IMR-90 (cell line): ENCODE results near the gene MS4A4E. TPM values are rescaled to one million over a fixed set of nuclear protein-coding genes. Genes with fewer than 3 reads are reported as not detected.

Source experiments
- ATAC-seq: fragments of 200-7000 bp; cut with Tn5 transposase; 2 replicates; pipeline ENCODE4 v1.9.1; 2020; ENCODE audit warnings: low read depth, mild to moderate bottlenecking, moderate library complexity
- BruUV-seq: library from RNA; stranded (reverse); fragments of 400-500 nt; replicated peaks from 2 replicates; lab custom pipeline; 2021; lab: Mats Ljungman, UMichigan
- CTCF ChIA-PET: fragments of 300-600 bp; formaldehyde crosslinking; extraction: SDS; loops from one replicate; lab custom pipeline; 2021; ENCODE audit warnings: antibody characterized with exemption; lab: Yijun Ruan, JAX
- POLR2A ChIA-PET: fragments of 300-600 bp; sonication (Branson Sonifier 250); formaldehyde crosslinking; loops from one replicate; lab custom pipeline; 2022; ENCODE audit warnings: antibody characterized with exemption; ENCODE audit not compliant: unreplicated experiment; lab: Charles Lee
- DNase-seq: peaks from one replicate; pipeline ENCODE4 v3.0.0; 2013
- H2AFZ ChIP-seq: replicated peaks from 2 replicates; pipeline ENCODE3; 2013; ENCODE audit warnings: low read length, mild to moderate bottlenecking; ENCODE audit not compliant: poor library complexity
- H2AK5ac ChIP-seq: 2 replicates; pipeline ENCODE4 v1.6.1; 2013; ENCODE audit warnings: low read depth, low read length, inconsistent platforms
- H2AK9ac ChIP-seq: replicated peaks from 2 replicates; pipeline ENCODE3; 2013; ENCODE audit warnings: mild to moderate bottlenecking, low read depth, low read length, moderate library complexity; ENCODE audit not compliant: poor library complexity
- H2BK120ac ChIP-seq: 2 replicates; pipeline ENCODE4 v1.6.1; 2013; ENCODE audit warnings: low read depth, low read length, inconsistent platforms
- H2BK15ac ChIP-seq: 3 replicates; pipeline ENCODE4 v1.6.1; 2013; ENCODE audit warnings: low read depth, low read length, inconsistent platforms
- H2BK20ac ChIP-seq: 2 replicates; pipeline ENCODE4 v1.6.1; 2013; ENCODE audit warnings: low read depth, mild to moderate bottlenecking, inconsistent platforms, low read length, moderate library complexity
- H2BK5ac ChIP-seq: 2 replicates; pipeline ENCODE4 v1.6.1; 2013; ENCODE audit warnings: mild to moderate bottlenecking, low read depth, low read length, inconsistent platforms; ENCODE audit not compliant: poor library complexity, severe bottlenecking
- H3K14ac ChIP-seq: replicated peaks from 2 replicates; pipeline ENCODE4 v1.6.1; 2013; ENCODE audit warnings: low read depth, low read length, inconsistent platforms
- H3K18ac ChIP-seq: 2 replicates; pipeline ENCODE4 v1.6.1; 2013; ENCODE audit warnings: low read depth, low read length, control low read depth
- H3K23ac ChIP-seq: 2 replicates; pipeline ENCODE4 v1.6.1; 2013; ENCODE audit warnings: low read depth, low read length, inconsistent platforms
- H3K27ac ChIP-seq: 2 replicates; pipeline ENCODE4 v1.5.1; 2013; ENCODE audit warnings: mild to moderate bottlenecking, control low read depth, low read length; ENCODE audit not compliant: insufficient read depth
- H3K27me3 ChIP-seq: 2 replicates; pipeline ENCODE4 v1.6.1; 2013; ENCODE audit warnings: low read length; ENCODE audit not compliant: control insufficient read depth, insufficient read depth
- H3K36me3 ChIP-seq: 2 replicates; pipeline ENCODE4 v1.6.1; 2013; ENCODE audit warnings: low read length, mixed read lengths; ENCODE audit not compliant: control insufficient read depth, insufficient read depth
- H3K4ac ChIP-seq: 2 replicates; pipeline ENCODE4 v1.6.1; 2013; ENCODE audit warnings: low read depth, low read length, inconsistent platforms
- H3K4me1 ChIP-seq: 2 replicates; pipeline ENCODE4 v1.6.1; 2013; ENCODE audit warnings: low read length, mixed read lengths; ENCODE audit not compliant: control insufficient read depth, insufficient read depth
- H3K4me2 ChIP-seq: 2 replicates; pipeline ENCODE4 v1.6.1; 2013; ENCODE audit warnings: low read depth, mild to moderate bottlenecking, control low read depth, low read length, moderate library complexity
- H3K4me3 ChIP-seq: 2 replicates; pipeline ENCODE4 v1.5.1; 2013; ENCODE audit warnings: low read depth, mild to moderate bottlenecking, control low read depth, low read length, moderate library complexity; ENCODE audit not compliant: insufficient read depth
- H3K56ac ChIP-seq: 2 replicates; pipeline ENCODE4 v1.6.1; 2013; ENCODE audit warnings: low read length, inconsistent platforms; ENCODE audit not compliant: insufficient read depth; ENCODE audit errors: extremely low read depth
- H3K79me1 ChIP-seq, 2 experiments: 2 replicates each; pipeline ENCODE4 v1.6.1; 2013; ENCODE audit warnings: low read length in 2 of 2, inconsistent platforms in 1 of 2, low read depth in 1 of 2
- H3K9ac ChIP-seq: 2 replicates; pipeline ENCODE4 v1.6.1; 2013; ENCODE audit warnings: low read depth, low read length, control low read depth
- H3K9me1 ChIP-seq: 2 replicates; pipeline ENCODE4 v1.6.1; 2013; ENCODE audit warnings: low read length, inconsistent platforms; ENCODE audit not compliant: insufficient read depth
- H3K9me3 ChIP-seq: 2 replicates; pipeline ENCODE4 v1.6.1; 2013; ENCODE audit warnings: low read length; ENCODE audit not compliant: control insufficient read depth, insufficient read depth
- H4K20me1 ChIP-seq: 2 replicates; pipeline ENCODE4 v1.6.1; 2013; ENCODE audit warnings: low read length, inconsistent platforms; ENCODE audit not compliant: insufficient read depth
- H4K5ac ChIP-seq: 2 replicates; pipeline ENCODE4 v1.6.1; 2013; ENCODE audit warnings: mild to moderate bottlenecking, low read depth, low read length, control low read depth
- H4K8ac ChIP-seq, 2 experiments: 2 replicates each; pipeline ENCODE4 v1.6.1; 2013; ENCODE audit warnings: low read depth in 2 of 2, low read length in 2 of 2, control low read depth in 1 of 2, inconsistent platforms in 1 of 2
- H4K91ac ChIP-seq: 2 replicates; pipeline ENCODE4 v1.6.1; 2013; ENCODE audit warnings: low read depth, low read length, inconsistent platforms; ENCODE audit not compliant: insufficient read depth
- BHLHE40 ChIP-seq: fragments of 150-350 bp; IDR thresholded peaks from 2 replicates; pipeline ENCODE4 v1.6.1; 2016; ENCODE audit warnings: mild to moderate bottlenecking, low read depth, low read length
- CEBPB ChIP-seq: IDR thresholded peaks from 2 replicates; pipeline ENCODE4 v1.6.1; 2012; ENCODE audit warnings: low read depth, low read length, improper control_type of control experiment
- CHD1 ChIP-seq: IDR thresholded peaks from 2 replicates; pipeline ENCODE4 v1.6.1; 2012; ENCODE audit warnings: low read depth, low read length, improper control_type of control experiment
- FOS ChIP-seq: fragments of 150-350 bp; IDR thresholded peaks from 2 replicates; pipeline ENCODE4 v1.6.1; 2016; ENCODE audit warnings: low read depth, low read length
- MAFK ChIP-seq: IDR thresholded peaks from 2 replicates; pipeline ENCODE4 v1.6.1; 2012; ENCODE audit warnings: low read depth, low read length, improper control_type of control experiment
- MAZ ChIP-seq: IDR thresholded peaks from 2 replicates; pipeline ENCODE4 v1.6.1; 2012; ENCODE audit warnings: low read depth, mild to moderate bottlenecking, low read length, improper control_type of control experiment, moderate library complexity, borderline replicate concordance
- MXI1 ChIP-seq: IDR thresholded peaks from 2 replicates; pipeline ENCODE4 v1.6.1; 2012; ENCODE audit warnings: low read depth, mild to moderate bottlenecking, low read length, moderate library complexity, borderline replicate concordance
- NFE2L2 ChIP-seq: fragments of 150-350 bp; IDR thresholded peaks from 2 replicates; pipeline ENCODE4 v1.6.1; 2016; ENCODE audit warnings: low read depth, mild to moderate bottlenecking, low read length
- POLR2A ChIP-seq: IDR thresholded peaks from 2 replicates; pipeline ENCODE4 v1.6.1; 2012; ENCODE audit warnings: mild to moderate bottlenecking, low read depth, low read length
- RAD21 ChIP-seq: IDR thresholded peaks from 2 replicates; pipeline ENCODE4 v1.6.1; 2012; ENCODE audit warnings: low read length, improper control_type of control experiment
- RCOR1 ChIP-seq: IDR thresholded peaks from 2 replicates; pipeline ENCODE4 v1.6.1; 2012; ENCODE audit warnings: mild to moderate bottlenecking, low read length, improper control_type of control experiment; ENCODE audit not compliant: insufficient replicate concordance
- RFX5 ChIP-seq: IDR thresholded peaks from 2 replicates; pipeline ENCODE4 v1.8.0; 2012; ENCODE audit warnings: low read depth, mild to moderate bottlenecking, low read length, moderate library complexity
- SMC3 ChIP-seq: fragments of 150-350 bp; IDR thresholded peaks from 2 replicates; pipeline ENCODE4 v1.6.1; 2016; ENCODE audit warnings: low read depth, mild to moderate bottlenecking, antibody characterized with exemption, low read length, moderate library complexity
- WGBS, 2 experiments: methylation state at CpG; one replicate each; pipeline versions ENCODE4 v1.1.5 to v1.1.7; 2013; ENCODE audit warnings: missing lambda C conversion rate in 2 of 2; ENCODE audit not compliant: insufficient read length in 1 of 2; ENCODE audit errors: extremely low coverage in 2 of 2; 5-methylcytosine and 5-hydroxymethylcytosine counted together
- dilution Hi-C: fragments of 300-500 bp; cut with HindIII; formaldehyde crosslinking; loops from one replicate; pipeline ENCODE4 v1.14.3; 2018; ENCODE audit warnings: low sequenced_read_pairs; ENCODE audit not compliant: unreplicated experiment
- in situ Hi-C: fragments of 300-500 bp; cut with MboI; formaldehyde crosslinking; loops from 3 replicates; pipeline ENCODE4 v1.14.3; 2019; ENCODE audit warnings: low sequenced_read_pairs, inconsistent platforms, mixed read lengths
- intact Hi-C: fragments of 100-400 bp; cut with micrococcal nuclease; formaldehyde crosslinking; loops from 2 replicates; pipeline ENCODE4 v1.10.0; 2022
- polyA plus RNA-seq, 3 experiments: library from polyadenylated mRNA; depleted of rRNA; stranded (reverse); fragments of >200 nt; gene quantifications; 2 replicates each; pipeline ENCODE4 v1.2.3, GENCODE V29; 2012; ENCODE audit warnings: low replicate concordance in 1 of 3
- total RNA-seq: library from RNA; depleted of rRNA; stranded (reverse); fragments of >200 nt; gene quantifications from 2 replicates; pipeline ENCODE4 v1.2.3, GENCODE V29; 2012
- TF ChIP-seq, protein P1 (sequence below): fragments of 150-350 bp; IDR thresholded peaks from 2 replicates; pipeline ENCODE4 v1.6.1; 2017; ENCODE audit warnings: mild to moderate bottlenecking, antibody characterized with exemption, low read length, low read depth
- TF ChIP-seq, protein P2 (sequence below): fragments of 150-350 bp; IDR thresholded peaks from 2 replicates; pipeline ENCODE4 v1.6.1; 2016; ENCODE audit warnings: low read depth, mild to moderate bottlenecking, low read length, moderate library complexity, borderline replicate concordance
- TF ChIP-seq, protein P3 (sequence below): conservative IDR thresholded peaks from 2 replicates; pipeline ENCODE4 v1.5.1; 2012; ENCODE audit warnings: mild to moderate bottlenecking, low read depth, low read length, improper control_type of control experiment

The MS4A4E gene
- total and polyA plus RNA-seq, 2 of the 4 experiments (the other 2 are of a cell fraction), result not detected

DNA sequence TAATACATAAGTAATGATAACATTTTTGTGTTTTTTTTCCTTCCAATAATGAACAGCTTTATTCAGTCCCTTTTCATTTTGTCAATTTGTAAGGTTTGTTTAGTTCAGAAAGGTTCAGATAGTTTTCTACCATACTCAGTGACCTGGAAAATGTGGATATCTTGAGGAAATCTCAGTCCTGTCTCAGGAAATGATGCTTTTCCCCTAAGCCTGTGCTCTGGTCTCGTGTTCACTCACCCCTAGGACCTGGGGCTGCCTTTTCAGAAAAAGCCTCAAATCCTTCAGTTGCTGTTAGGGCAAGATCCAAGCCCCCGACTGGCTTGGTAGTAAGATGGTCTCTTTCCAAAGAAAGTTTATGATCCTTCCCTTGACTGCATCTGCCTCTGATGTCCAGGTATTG is 81.8 kb downstream of the MS4A4E start:
- Histone ChIP-seq H4K8ac (no peak overlapping the region), H2BK20ac (no peak overlapping the region), H3K9ac (no peak overlapping the region), H3K4me3 (no peak overlapping the region), H2BK15ac (no peak overlapping the region), H4K5ac (no peak overlapping the region), H2AK9ac (no peak overlapping the region), H3K14ac (no peak overlapping the region), H4K20me1 (no peaks in the 10 kb centered on the region), H3K36me3 (no peaks in the 10 kb centered on the region), H3K4me2 (no peak overlapping the region), H3K56ac (no peak overlapping the region), H3K4ac (no peak overlapping the region), H3K27me3 (no peaks in the 10 kb centered on the region), H3K9me3 (0 out of 2 replicates have a peak, but pooled peaks cover 1% of the 10 kb centered on the region), H3K4me1 (no peaks in the 10 kb centered on the region), H3K79me1 (no peaks in the 10 kb centered on the region), H3K27ac (no peak overlapping the region), H2AK5ac (no peak overlapping the region), H2BK5ac (no peak overlapping the region), H3K23ac (no peak overlapping the region), H3K9me1 (no peaks in the 10 kb centered on the region), H3K18ac (no peak overlapping the region), H2AFZ (no peak overlapping the region), H2BK120ac (no peak overlapping the region), H4K91ac (no peak overlapping the region)
- BruUV-seq, result no TSS peak
- TF ChIP-seq MAFK (no peak), CEBPB (no peak), RAD21 (no peak), RCOR1 (no peak), FOS (no peak), NFE2L2 (no peak), RFX5 (no peak), POLR2A (no peak), CHD1 (no peak), MAZ (no peak), MXI1 (no peak), SMC3 (no peak), BHLHE40 (no peak)
- TF ChIP-seq, protein P1, sequence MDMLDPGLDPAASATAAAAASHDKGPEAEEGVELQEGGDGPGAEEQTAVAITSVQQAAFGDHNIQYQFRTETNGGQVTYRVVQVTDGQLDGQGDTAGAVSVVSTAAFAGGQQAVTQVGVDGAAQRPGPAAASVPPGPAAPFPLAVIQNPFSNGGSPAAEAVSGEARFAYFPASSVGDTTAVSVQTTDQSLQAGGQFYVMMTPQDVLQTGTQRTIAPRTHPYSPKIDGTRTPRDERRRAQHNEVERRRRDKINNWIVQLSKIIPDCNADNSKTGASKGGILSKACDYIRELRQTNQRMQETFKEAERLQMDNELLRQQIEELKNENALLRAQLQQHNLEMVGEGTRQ, result no peak
- TF ChIP-seq, protein P2, sequence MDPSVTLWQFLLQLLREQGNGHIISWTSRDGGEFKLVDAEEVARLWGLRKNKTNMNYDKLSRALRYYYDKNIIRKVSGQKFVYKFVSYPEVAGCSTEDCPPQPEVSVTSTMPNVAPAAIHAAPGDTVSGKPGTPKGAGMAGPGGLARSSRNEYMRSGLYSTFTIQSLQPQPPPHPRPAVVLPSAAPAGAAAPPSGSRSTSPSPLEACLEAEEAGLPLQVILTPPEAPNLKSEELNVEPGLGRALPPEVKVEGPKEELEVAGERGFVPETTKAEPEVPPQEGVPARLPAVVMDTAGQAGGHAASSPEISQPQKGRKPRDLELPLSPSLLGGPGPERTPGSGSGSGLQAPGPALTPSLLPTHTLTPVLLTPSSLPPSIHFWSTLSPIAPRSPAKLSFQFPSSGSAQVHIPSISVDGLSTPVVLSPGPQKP, result no peak
- TF ChIP-seq, protein P3, sequence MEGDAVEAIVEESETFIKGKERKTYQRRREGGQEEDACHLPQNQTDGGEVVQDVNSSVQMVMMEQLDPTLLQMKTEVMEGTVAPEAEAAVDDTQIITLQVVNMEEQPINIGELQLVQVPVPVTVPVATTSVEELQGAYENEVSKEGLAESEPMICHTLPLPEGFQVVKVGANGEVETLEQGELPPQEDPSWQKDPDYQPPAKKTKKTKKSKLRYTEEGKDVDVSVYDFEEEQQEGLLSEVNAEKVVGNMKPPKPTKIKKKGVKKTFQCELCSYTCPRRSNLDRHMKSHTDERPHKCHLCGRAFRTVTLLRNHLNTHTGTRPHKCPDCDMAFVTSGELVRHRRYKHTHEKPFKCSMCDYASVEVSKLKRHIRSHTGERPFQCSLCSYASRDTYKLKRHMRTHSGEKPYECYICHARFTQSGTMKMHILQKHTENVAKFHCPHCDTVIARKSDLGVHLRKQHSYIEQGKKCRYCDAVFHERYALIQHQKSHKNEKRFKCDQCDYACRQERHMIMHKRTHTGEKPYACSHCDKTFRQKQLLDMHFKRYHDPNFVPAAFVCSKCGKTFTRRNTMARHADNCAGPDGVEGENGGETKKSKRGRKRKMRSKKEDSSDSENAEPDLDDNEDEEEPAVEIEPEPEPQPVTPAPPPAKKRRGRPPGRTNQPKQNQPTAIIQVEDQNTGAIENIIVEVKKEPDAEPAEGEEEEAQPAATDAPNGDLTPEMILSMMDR, result no peak
- in situ Hi-C loops, result no loop called here
- intact Hi-C loops, result no loop called here
- no peak for ATAC-seq
- dilution Hi-C loops, result no loop called here
- ChIA-PET POLR2A (no interaction called here), CTCF (no interaction called here)
- DNase-seq, result no peak
- WGBS, 2 experiments, result no CpG with 5 or more reads among the region's 2 CpGs
